Measurements from ENCODE around the gene MCTP1. TPM values are rescaled to one million over a fixed set of nuclear protein-coding genes. Genes with fewer than 3 reads are reported as not detected.

Gene MCTP1
- total RNA-seq = 40.7 and 55.2 TPM in 2 replicates

DNA sequence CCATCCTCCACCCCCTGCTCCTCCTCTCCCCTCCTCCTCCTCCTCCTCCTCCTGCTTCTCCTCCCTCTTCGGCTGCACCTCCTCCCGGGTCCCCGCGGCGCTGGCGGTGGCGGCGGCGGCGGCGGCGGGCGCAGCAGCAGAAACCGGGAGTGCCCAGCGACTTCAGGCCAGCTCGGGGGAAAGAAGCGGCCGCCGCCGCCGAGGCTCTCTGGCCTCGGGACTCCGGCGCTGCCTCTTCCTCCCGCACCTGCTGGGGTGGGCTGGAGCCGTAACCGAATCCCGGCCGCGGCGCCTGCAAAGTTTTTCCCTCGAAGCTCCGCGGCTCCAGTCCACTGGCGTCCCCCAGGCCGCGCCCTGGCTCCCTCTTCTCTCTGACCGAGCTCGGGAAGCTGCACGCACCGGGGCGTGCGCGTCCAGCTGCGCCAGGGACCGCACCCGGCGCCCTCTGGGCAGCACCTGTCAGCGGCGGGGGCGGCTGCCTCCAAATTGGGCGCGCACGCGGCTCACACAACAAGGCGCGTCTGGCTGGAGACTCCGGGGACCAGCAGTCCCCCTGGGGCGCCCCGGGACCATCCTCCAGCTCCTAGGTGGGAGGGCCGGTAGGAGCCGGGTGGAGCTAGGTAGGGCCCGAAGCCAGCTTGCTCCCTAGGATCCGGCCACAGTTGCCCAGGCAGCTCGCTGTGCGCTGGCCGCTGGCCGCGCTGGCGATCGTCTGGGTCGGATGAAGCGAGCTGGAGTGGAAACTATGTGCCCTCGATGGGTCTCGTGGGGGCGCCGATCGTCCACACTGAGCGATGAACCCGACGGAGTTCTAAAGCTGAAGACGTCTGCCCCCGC lies at the start of gene MCTP1:
TSS of gene MCTP1 (minus strand) at position 523 of the 837 bp plus-strand sequence.

Other genes starting within 250 kb of the MCTP1 start
- gene FAM81B, start 106.3 kb upstream of the MCTP1 start, total RNA-seq = not detected in 2 replicates